Astrocyte (in vitro differentiated cells and primary cell): ENCODE data around the gene ZNF804B. TPM values are rescaled to one million over a fixed set of nuclear protein-coding genes. Genes with fewer than 3 reads are reported as not detected.

Experiments used
- DNase-seq: peaks from one replicate; pipeline ENCODE4 v3.0.0-alpha.2; 2010; ENCODE audit warnings: low read depth
- FAIRE-seq: peaks from 2 replicates; lab custom pipeline; 2011; peaks lifted over from hg19 to GRCh38; lab: Jason Lieb, UNC
- H2AFZ ChIP-seq: 2 replicates; pipeline ENCODE4 v1.6.0; 2012; ENCODE audit warnings: low read depth, low read length, inconsistent platforms
- H3K27ac ChIP-seq: 2 replicates; pipeline ENCODE4 v1.5.1; 2011; ENCODE audit warnings: low read depth, low read length, inconsistent platforms
- H3K27me3 ChIP-seq: 2 replicates; pipeline ENCODE4 v1.6.0; 2011; ENCODE audit warnings: low read length, inconsistent platforms; ENCODE audit not compliant: insufficient read depth
- H3K36me3 ChIP-seq: 2 replicates; pipeline ENCODE4 v1.5.1; 2011; ENCODE audit warnings: low read length, inconsistent platforms; ENCODE audit not compliant: insufficient read depth
- H3K4me1 ChIP-seq: 2 replicates; pipeline ENCODE4 v1.5.1; 2011; ENCODE audit warnings: low read length, inconsistent platforms; ENCODE audit not compliant: insufficient read depth
- H3K4me2 ChIP-seq: 2 replicates; pipeline ENCODE4 v1.6.0; 2012; ENCODE audit warnings: low read length, inconsistent platforms
- H3K4me3 ChIP-seq: 2 replicates; pipeline ENCODE4 v1.5.1; 2011; ENCODE audit warnings: low read depth, mild to moderate bottlenecking, low read length, inconsistent platforms; ENCODE audit not compliant: insufficient read depth
- H3K79me2 ChIP-seq: 2 replicates; pipeline ENCODE4 v1.6.0; 2012; ENCODE audit warnings: mild to moderate bottlenecking, low read length, inconsistent platforms; ENCODE audit not compliant: insufficient read depth
- H3K9ac ChIP-seq: 2 replicates; pipeline ENCODE4 v1.6.0; 2012; ENCODE audit warnings: mild to moderate bottlenecking, low read length, inconsistent platforms
- H3K9me3 ChIP-seq: 2 replicates; pipeline ENCODE4 v1.5.1; 2012; ENCODE audit warnings: low read depth, mild to moderate bottlenecking, low read length, inconsistent platforms; ENCODE audit not compliant: insufficient read depth
- H4K20me1 ChIP-seq: 2 replicates; pipeline ENCODE4 v1.6.0; 2012; ENCODE audit warnings: low read length, inconsistent platforms; ENCODE audit not compliant: insufficient read depth
- H3K27ac Mint-ChIP-seq: one replicate; pipeline ENCODE4 v1.8.0; 2021; ENCODE audit warnings: mild to moderate bottlenecking, mixed read lengths; ENCODE audit not compliant: unreplicated experiment
- H3K27me3 Mint-ChIP-seq: one replicate; pipeline ENCODE4 v1.8.0; 2021; ENCODE audit warnings: low read depth, mixed read lengths; ENCODE audit not compliant: unreplicated experiment
- H3K36me3 Mint-ChIP-seq: one replicate; pipeline ENCODE4 v1.8.0; 2021; ENCODE audit warnings: low read depth, mixed read lengths; ENCODE audit not compliant: unreplicated experiment
- H3K4me1 Mint-ChIP-seq: one replicate; pipeline ENCODE4 v1.8.0; 2021; ENCODE audit warnings: low read depth, mixed read lengths; ENCODE audit not compliant: unreplicated experiment
- H3K4me3 Mint-ChIP-seq: one replicate; pipeline ENCODE4 v1.8.0; 2021; ENCODE audit warnings: mild to moderate bottlenecking, moderate library complexity, mixed read lengths; ENCODE audit not compliant: unreplicated experiment
- H3K9me3 Mint-ChIP-seq: one replicate; pipeline ENCODE4 v1.8.0; 2021; ENCODE audit warnings: mild to moderate bottlenecking, mixed read lengths; ENCODE audit not compliant: unreplicated experiment
- EZH2 ChIP-seq: IDR thresholded peaks from 2 replicates; pipeline ENCODE4 v1.6.1; 2012; ENCODE audit warnings: mild to moderate bottlenecking, low read length, inconsistent platforms; ENCODE audit not compliant: insufficient read depth
- total RNA-seq: library from RNA; stranded (reverse); gene quantifications from 2 replicates; pipeline ENCODE4 v1.2.1, GENCODE V29; 2021
- TF ChIP-seq, protein P1 (sequence below): IDR thresholded peaks from 2 replicates; pipeline ENCODE4 v1.5.1; 2011; ENCODE audit warnings: low read depth, mild to moderate bottlenecking, inconsistent platforms, low read length, moderate library complexity; ENCODE audit not compliant: insufficient read depth

ZNF804B gene
- total RNA-seq, 1 donor from 2014 or later: not detected

DNA sequence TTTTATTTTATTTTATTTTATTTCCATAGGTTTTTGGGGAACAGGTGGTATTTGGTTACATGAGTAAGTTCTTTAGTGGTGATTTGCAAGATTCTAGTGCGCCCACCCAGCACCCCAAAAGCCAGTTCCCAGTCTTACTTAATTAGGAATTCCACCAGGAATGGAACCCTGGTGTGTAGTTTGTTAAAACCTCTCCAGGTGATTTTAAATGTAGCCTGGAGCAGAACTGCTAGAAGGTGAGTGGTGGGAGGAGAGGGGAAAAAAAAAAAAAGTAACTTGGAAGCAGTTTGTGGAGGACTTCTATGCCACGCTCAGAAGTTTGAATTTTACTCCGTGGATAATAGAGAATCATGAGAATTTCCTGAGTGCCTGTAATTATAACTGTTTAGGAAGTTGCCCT is 41.5 kb downstream of the ZNF804B start:
- Mint-ChIP-seq H3K36me3 (no peaks in the 10 kb centered on the region), H3K9me3 (no peaks in the 10 kb centered on the region), H3K27ac (no peak overlapping the region), H3K4me1 (no peaks in the 10 kb centered on the region), H3K27me3 (no peaks in the 10 kb centered on the region), H3K4me3 (no peak overlapping the region)
- Histone ChIP-seq H3K9ac (no peak overlapping the region), H3K9me3 (no peaks in the 10 kb centered on the region), H2AFZ (no peak overlapping the region), H3K4me2 (no peak overlapping the region), H4K20me1 (no peaks in the 10 kb centered on the region), H3K36me3 (no peaks in the 10 kb centered on the region), H3K4me3 (no peak overlapping the region), H3K27me3 (no peaks in the 10 kb centered on the region), H3K4me1 (no peaks in the 10 kb centered on the region), H3K79me2 (no peaks in the 10 kb centered on the region), H3K27ac (no peak overlapping the region)
- no peak for TF ChIP-seq EZH2
- TF ChIP-seq, protein P1, sequence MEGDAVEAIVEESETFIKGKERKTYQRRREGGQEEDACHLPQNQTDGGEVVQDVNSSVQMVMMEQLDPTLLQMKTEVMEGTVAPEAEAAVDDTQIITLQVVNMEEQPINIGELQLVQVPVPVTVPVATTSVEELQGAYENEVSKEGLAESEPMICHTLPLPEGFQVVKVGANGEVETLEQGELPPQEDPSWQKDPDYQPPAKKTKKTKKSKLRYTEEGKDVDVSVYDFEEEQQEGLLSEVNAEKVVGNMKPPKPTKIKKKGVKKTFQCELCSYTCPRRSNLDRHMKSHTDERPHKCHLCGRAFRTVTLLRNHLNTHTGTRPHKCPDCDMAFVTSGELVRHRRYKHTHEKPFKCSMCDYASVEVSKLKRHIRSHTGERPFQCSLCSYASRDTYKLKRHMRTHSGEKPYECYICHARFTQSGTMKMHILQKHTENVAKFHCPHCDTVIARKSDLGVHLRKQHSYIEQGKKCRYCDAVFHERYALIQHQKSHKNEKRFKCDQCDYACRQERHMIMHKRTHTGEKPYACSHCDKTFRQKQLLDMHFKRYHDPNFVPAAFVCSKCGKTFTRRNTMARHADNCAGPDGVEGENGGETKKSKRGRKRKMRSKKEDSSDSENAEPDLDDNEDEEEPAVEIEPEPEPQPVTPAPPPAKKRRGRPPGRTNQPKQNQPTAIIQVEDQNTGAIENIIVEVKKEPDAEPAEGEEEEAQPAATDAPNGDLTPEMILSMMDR: no peak
- DNase-seq: no peak
- FAIRE-seq: no peak

DNA sequence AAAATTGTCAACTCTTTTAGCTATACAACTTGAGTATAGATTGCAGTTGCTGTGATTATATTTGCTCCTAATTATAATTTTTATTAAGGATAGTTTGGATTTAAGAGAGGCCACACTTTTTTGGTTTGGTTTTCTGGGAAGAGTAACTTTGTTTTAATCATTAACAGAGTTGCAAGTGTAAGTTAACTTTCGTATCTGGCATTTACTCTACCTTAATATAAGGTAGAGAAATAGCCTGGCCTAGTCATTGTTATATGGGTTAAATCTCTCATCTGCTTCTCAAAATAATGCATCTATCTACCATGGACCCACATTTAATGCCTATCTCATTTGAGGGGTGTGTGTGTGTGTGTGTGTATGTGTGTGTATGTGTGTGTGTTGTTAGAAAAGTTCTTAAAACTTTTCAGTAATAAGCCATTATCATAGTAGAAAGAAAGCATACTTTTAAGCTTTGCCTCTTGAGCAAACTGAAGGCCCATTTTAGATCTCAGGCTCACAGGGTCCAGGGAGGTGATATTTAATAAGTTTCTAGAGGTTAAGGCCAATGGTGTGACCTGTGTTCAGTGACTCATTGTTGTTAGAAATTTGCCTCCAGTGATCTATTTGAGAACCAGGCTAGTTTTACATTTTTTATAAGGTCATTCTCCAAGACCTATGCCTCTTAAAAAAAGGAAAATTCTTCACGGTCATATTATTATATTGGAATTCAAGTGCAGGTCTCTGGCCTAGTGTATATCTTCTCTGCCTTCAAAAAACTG is 47.0 kb downstream of the ZNF804B start:
- TF ChIP-seq, protein P1: no peak
- TF ChIP-seq EZH2: no peak
- Histone ChIP-seq H3K79me2 (no peaks in the 10 kb centered on the region), H3K9me3 (no peaks in the 10 kb centered on the region), H3K4me1 (no peaks in the 10 kb centered on the region), H3K4me3 (no peak overlapping the region), H4K20me1 (no peaks in the 10 kb centered on the region), H2AFZ (no peak overlapping the region), H3K27ac (no peak overlapping the region), H3K27me3 (no peaks in the 10 kb centered on the region), H3K36me3 (no peaks in the 10 kb centered on the region), H3K9ac (no peak overlapping the region), H3K4me2 (no peak overlapping the region)
- Mint-ChIP-seq H3K36me3 (no peaks in the 10 kb centered on the region), H3K4me3 (no peak overlapping the region), H3K9me3 (no peaks in the 10 kb centered on the region), H3K27ac (no peak overlapping the region), H3K4me1 (peaks cover 3% of the 10 kb centered on the region), H3K27me3 (no peaks in the 10 kb centered on the region)
- FAIRE-seq (no peak), DNase-seq (no peak)

DNA sequence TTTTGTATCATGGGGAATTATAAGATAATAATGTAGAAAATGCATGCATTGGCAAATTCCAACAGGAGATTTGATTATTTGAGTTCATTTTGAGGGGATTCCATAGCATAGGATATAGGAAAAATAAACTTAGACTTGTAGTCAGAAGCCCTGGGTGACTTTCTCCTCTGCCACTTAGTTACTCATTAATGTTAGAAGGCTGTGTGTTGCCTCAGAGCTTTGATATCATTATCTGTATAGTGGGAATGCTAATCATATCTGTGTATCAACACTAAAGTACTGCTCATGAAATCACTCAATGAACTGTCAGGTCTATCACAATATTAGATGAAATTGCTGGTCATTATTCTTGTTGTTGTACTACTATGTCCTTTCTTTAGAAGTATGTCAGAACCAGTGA is 59.1 kb downstream of the ZNF804B start:
- no peaks in the 10 kb centered on the region for H3K9me3 Mint-ChIP-seq
- H3K4me1 Mint-ChIP-seq: no peaks in the 10 kb centered on the region
- Histone ChIP-seq H4K20me1 (no peaks in the 10 kb centered on the region), H3K9me3 (no peaks in the 10 kb centered on the region), H3K36me3 (no peaks in the 10 kb centered on the region), H3K27me3 (no peaks in the 10 kb centered on the region), H3K4me1 (no peaks in the 10 kb centered on the region), H3K4me2 (no peak overlapping the region), H3K4me3 (no peak overlapping the region), H3K79me2 (no peaks in the 10 kb centered on the region), H3K9ac (no peak overlapping the region), H2AFZ (no peak overlapping the region), H3K27ac (no peak overlapping the region)
- no peak for DNase-seq
- no peak overlapping the region for H3K4me3 Mint-ChIP-seq
- TF ChIP-seq, protein P1: no peak
- no peak for TF ChIP-seq EZH2
- H3K36me3 Mint-ChIP-seq: no peaks in the 10 kb centered on the region
- no peak overlapping the region for H3K27ac Mint-ChIP-seq
- no peak for FAIRE-seq
- H3K27me3 Mint-ChIP-seq: peaks cover 4% of the 10 kb centered on the region
